Stimulated activated CD4-positive, alpha-beta T cell treated with anti-CD3 and anti-CD28 coated beads, Interleukin-12 subunit alpha, Interleukin-12 subunit beta, amount 100 ng/mL, for 4 hours (primary cell): Measurements from ENCODE around the gene MLXIPL.
A peak's percentile ranks its signal among the peaks of the same experiment; 100 is the strongest.
"Not testable (repeated sequence)": the region's sequence is repeated elsewhere in the genome, so short reads cannot be mapped to it uniquely, and the experiment has no call there.

Experiments
- DNase-seq: peaks from one replicate; pipeline ENCODE4 v3.0.0-alpha.2; 2020

Gene MLXIPL

GRCh38 chr7:73577627-73578341 lies 46.5 kb downstream of the MLXIPL start:
- DNase-seq, result no peak

GRCh38 chr7:73573791-73574190 lies 50.5 kb downstream of the MLXIPL start:
- no peak for DNase-seq

- DNase-seq, result no peak
Measured at GRCh38 chr7:73573276-73573675, 51.0 kb downstream of the MLXIPL start.

- no peak for DNase-seq
Measured at GRCh38 chr7:73572767-73573186, 51.5 kb downstream of the MLXIPL start.

- no peak for DNase-seq
Measured at GRCh38 chr7:73570977-73571376, 53.3 kb downstream of the MLXIPL start.

- no peak for DNase-seq
Measured at GRCh38 chr7:73570521-73570920, 53.8 kb downstream of the MLXIPL start.

- DNase-seq, result no peak
Measured at GRCh38 chr7:73569042-73569608, 55.2 kb downstream of the MLXIPL start.

- no peak for DNase-seq
Measured at GRCh38 chr7:73567846-73568685, 56.3 kb downstream of the MLXIPL start.

- no peak for DNase-seq
Measured at GRCh38 chr7:73567140-73567539, 57.2 kb downstream of the MLXIPL start.

- DNase-seq, result not testable (repeated sequence)
Measured at GRCh38 chr7:73566431-73566830, 57.9 kb downstream of the MLXIPL start.

- DNase-seq, result no peak
Measured at GRCh38 chr7:73565675-73566340, 58.5 kb downstream of the MLXIPL start.

- DNase-seq, result no peak
Measured at GRCh38 chr7:73560109-73560835, 64.0 kb downstream of the MLXIPL start.

- DNase-seq, result peak; percentile 74
Measured at GRCh38 chr7:73557397-73558257, 66.7 kb downstream of the MLXIPL start, which contains the start of gene BCL7B. Gene BCL7B (minus strand): TSS chr7:73557690. CDS start chr7:73557578, 112 bp downstream.

GRCh38 chr7:73557108-73557396 lies 67.3 kb downstream of the MLXIPL start:
- peak; percentile 88 for DNase-seq

- no peak for DNase-seq
Measured at GRCh38 chr7:73556208-73557107, 67.9 kb downstream of the MLXIPL start.

- no peak for DNase-seq
Measured at GRCh38 chr7:73555411-73555982, 68.8 kb downstream of the MLXIPL start.

GRCh38 chr7:73550093-73550492 lies 74.2 kb downstream of the MLXIPL start:
- DNase-seq, result not testable (repeated sequence)

- no peak for DNase-seq
Measured at GRCh38 chr7:73549176-73549575, 75.1 kb downstream of the MLXIPL start.

- DNase-seq, result no peak
Measured at GRCh38 chr7:73547841-73548240, 76.5 kb downstream of the MLXIPL start.

- DNase-seq, result no peak
Measured at GRCh38 chr7:73544678-73545077, 79.6 kb downstream of the MLXIPL start.
